OCI-LY1 (cell line): ENCODE results near the gene ADORA3.

Experiments used
- H2AFZ ChIP-seq: fragments of 200-600 bp; sonication (generic), shearing (Covaris generic); 2 replicates; pipeline ENCODE4 v1.6.0; 2014; ENCODE audit warnings: antibody characterized with exemption, mild to moderate bottlenecking, low read length
- H3F3A ChIP-seq: fragments of 200-600 bp; sonication (generic), shearing (Covaris generic); 2 replicates; pipeline ENCODE4 v1.6.0; 2014; ENCODE audit warnings: mild to moderate bottlenecking, antibody characterized with exemption, low read length, moderate library complexity; ENCODE audit not compliant: insufficient read depth
- H3K27ac ChIP-seq: fragments of 200-600 bp; sonication (generic); 2 replicates; pipeline ENCODE4 v1.5.1; 2014; ENCODE audit warnings: low read length, mixed run types, mild to moderate bottlenecking, low read depth; ENCODE audit not compliant: poor library complexity, severe bottlenecking
- H3K27me3 ChIP-seq: fragments of 200-600 bp; sonication (generic); 2 replicates; pipeline ENCODE4 v1.6.0; 2014; ENCODE audit warnings: antibody characterized with exemption, mild to moderate bottlenecking, low read length, moderate library complexity; ENCODE audit not compliant: insufficient read depth
- H3K36me3 ChIP-seq: fragments of 200-600 bp; sonication (generic); 2 replicates; pipeline ENCODE4 v1.6.1; 2014; ENCODE audit warnings: mild to moderate bottlenecking, antibody characterized with exemption, low read length, moderate library complexity, mixed read lengths; ENCODE audit not compliant: insufficient read depth
- H3K4me1 ChIP-seq: fragments of 200-600 bp; sonication (generic); 2 replicates; pipeline ENCODE4 v1.5.1; 2014; ENCODE audit warnings: mild to moderate bottlenecking, low read length, moderate library complexity; ENCODE audit not compliant: insufficient read depth, severe bottlenecking
- H3K4me2 ChIP-seq: fragments of 200-600 bp; sonication (generic), shearing (Covaris generic); 2 replicates; pipeline ENCODE4 v1.6.1; 2014; ENCODE audit warnings: low read length
- H3K4me3 ChIP-seq: fragments of 200-600 bp; sonication (generic); 2 replicates; pipeline ENCODE4 v1.5.1; 2014; ENCODE audit warnings: low read length, low read depth, mild to moderate bottlenecking, mixed read lengths; ENCODE audit not compliant: poor library complexity, severe bottlenecking
- H3K79me2 ChIP-seq: fragments of 200-600 bp; shearing (Covaris generic); 2 replicates; pipeline ENCODE4 v1.6.1; 2016; ENCODE audit warnings: mixed run types, low read length, mixed read lengths; ENCODE audit not compliant: insufficient read depth
- H3K9ac ChIP-seq: fragments of 200-600 bp; sonication (generic), shearing (Covaris generic); 2 replicates; pipeline ENCODE4 v1.6.1; 2014; ENCODE audit warnings: mild to moderate bottlenecking, low read length, mixed read lengths
- H3K9me2 ChIP-seq: fragments of 200-600 bp; sonication (generic), shearing (Covaris generic); 2 replicates; pipeline ENCODE4 v1.6.1; 2014; ENCODE audit warnings: low read depth, mild to moderate bottlenecking, low read length, mixed read lengths
- H3K9me3 ChIP-seq: fragments of 200-600 bp; shearing (Covaris generic); 2 replicates; pipeline ENCODE4 v1.6.1; 2014; ENCODE audit warnings: low read length, mixed read lengths
- H4K20me1 ChIP-seq: fragments of 200-600 bp; sonication (generic), shearing (Covaris generic); 2 replicates; pipeline ENCODE4 v1.6.0; 2016; ENCODE audit warnings: mild to moderate bottlenecking, low read length; ENCODE audit not compliant: insufficient read depth
- CTCF ChIP-seq: fragments of 200-600 bp; sonication (generic), shearing (Covaris generic); IDR thresholded peaks from 2 replicates; pipeline ENCODE4 v1.5.1; 2017; ENCODE audit warnings: mild to moderate bottlenecking, antibody characterized with exemption, low read length, moderate library complexity, mixed read lengths
- EZH2 ChIP-seq: fragments of 200-600 bp; sonication (generic), shearing (Covaris generic); IDR thresholded peaks from 2 replicates; pipeline ENCODE4 v1.8.0; 2017; ENCODE audit warnings: borderline replicate concordance, mixed run types, mild to moderate bottlenecking, antibody characterized with exemption, low read length, moderate library complexity, mixed read lengths

Gene ADORA3

GRCh38 chr1:111452581-111452980 lies 50.9 kb downstream of the ADORA3 start:
- Histone ChIP-seq H4K20me1 (no peaks in the 10 kb centered on the region), H3K9me3 (no peaks in the 10 kb centered on the region), H3K27ac (no peak overlapping the region), H3K9me2 (no peaks in the 10 kb centered on the region), H3K9ac (no peak overlapping the region), H2AFZ (no peak overlapping the region), H3K36me3 (peaks cover 64% of the 10 kb centered on the region), H3K4me1 (peaks cover 35% of the 10 kb centered on the region), H3K4me3 (no peak overlapping the region), H3K4me2 (no peak overlapping the region), H3K27me3 (no peaks in the 10 kb centered on the region), H3F3A (no peaks in the 10 kb centered on the region), H3K79me2 (peaks cover 53% of the 10 kb centered on the region)
- no peak for TF ChIP-seq CTCF
- no peak for TF ChIP-seq EZH2

DNA sequence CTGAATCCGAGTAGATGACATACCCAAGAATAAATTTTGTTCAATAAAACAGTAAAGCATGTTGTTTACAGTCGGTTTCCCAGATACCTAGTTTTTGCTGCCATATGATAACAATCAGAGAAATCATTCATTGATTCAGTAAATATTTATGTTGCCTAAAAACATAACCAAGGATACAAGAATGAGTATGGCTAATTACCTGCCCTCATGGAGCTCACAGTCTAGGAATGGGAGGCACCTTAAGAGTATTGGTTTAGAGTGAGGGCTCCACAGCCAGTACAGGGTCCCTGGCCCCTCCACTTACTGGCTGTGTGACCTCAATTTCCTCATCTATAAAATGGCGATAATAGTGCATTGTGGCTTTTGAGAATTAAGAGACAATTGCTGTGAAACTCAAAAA lies 53.2 kb downstream of the ADORA3 start:
- Histone ChIP-seq H3K9me2 (no peaks in the 10 kb centered on the region), H3K4me1 (peaks cover 50% of the 10 kb centered on the region), H3F3A (no peaks in the 10 kb centered on the region), H3K9me3 (no peaks in the 10 kb centered on the region), H3K4me2 (peak overlapping the region; percentile 100), H3K27ac (peak overlapping the region; percentile 56), H3K9ac (peak overlapping the region; percentile 99), H3K79me2 (peaks cover 54% of the 10 kb centered on the region), H3K4me3 (peak overlapping the region; percentile 99), H3K27me3 (no peaks in the 10 kb centered on the region), H2AFZ (no peak overlapping the region), H3K36me3 (peaks cover 64% of the 10 kb centered on the region), H4K20me1 (no peaks in the 10 kb centered on the region)
- TF ChIP-seq CTCF (no peak), EZH2 (no peak)

GRCh38 chr1:111449703-111450017 lies 53.8 kb downstream of the ADORA3 start:
- no peaks in the 10 kb centered on the region for H4K20me1 ChIP-seq
- H2AFZ ChIP-seq: no peak overlapping the region
- no peaks in the 10 kb centered on the region for H3F3A ChIP-seq
- TF ChIP-seq EZH2 (no peak), CTCF (no peak)
- peak overlapping the region; percentile 100 for H3K4me2 ChIP-seq
- no peaks in the 10 kb centered on the region for H3K9me3 ChIP-seq
- peaks cover 64% of the 10 kb centered on the region; the same call in 1 of the 2 replicates for H3K36me3 ChIP-seq
- peaks cover 47% of the 10 kb centered on the region for H3K4me1 ChIP-seq
- peaks cover 54% of the 10 kb centered on the region for H3K79me2 ChIP-seq
- H3K9me2 ChIP-seq: no peaks in the 10 kb centered on the region
- H3K27ac ChIP-seq: peak overlapping the region; percentile 56
- H3K27me3 ChIP-seq: no peaks in the 10 kb centered on the region
- H3K4me3 ChIP-seq: peak overlapping the region; percentile 99
- peak overlapping the region; percentile 99 for H3K9ac ChIP-seq
